ENCODE measurements around the gene CFAP46.

- TF ChIP-seq JUN (CRISPR knock-in tag; IDR thresholded peaks at IDR 0.05), result no peak
- no peak for TF ChIP-seq CTCF (IDR thresholded peaks at IDR 0.05)
- no peak for TF ChIP-seq E2F4 (CRISPR knock-in tag; IDR thresholded peaks at IDR 0.05; ENCODE audit: borderline replicate concordance, low read depth)
These were observed 35.5 kb downstream of the CFAP46 start for GRCh38 chr10:132906836-132907235.
